Ascending aorta (tissue), 2 donors: ENCODE measurements around the gene NELL1. TPM values are rescaled to one million over a fixed set of nuclear protein-coding genes. Genes with fewer than 3 reads are reported as not detected.

ENCODE experiments used
- DNase-seq, 2 donors: peaks; one replicate each; pipeline ENCODE4 v3.0.0-alpha.2; 2019; ENCODE audit warnings: low spot score in 2 of 2
- H3K27ac ChIP-seq, 2 donors: fragments of 200-600 bp; sonication (generic); one replicate each; pipeline ENCODE4 v1.5.1; 2016 to 2017; ENCODE audit warnings: mild to moderate bottlenecking in 1 of 2
- H3K27me3 ChIP-seq: fragments of 200-600 bp; sonication (generic); one replicate; pipeline ENCODE4 v1.5.1; 2017
- H3K36me3 ChIP-seq, 2 donors: fragments of 200-600 bp; sonication (generic); one replicate each; pipeline ENCODE4 v1.5.1; 2016
- H3K4me1 ChIP-seq, 2 donors: fragments of 200-600 bp; sonication (generic); one replicate each; pipeline ENCODE4 v1.5.1; 2016 to 2017; ENCODE audit warnings: mild to moderate bottlenecking in 1 of 2
- H3K4me3 ChIP-seq, 2 donors: fragments of 200-600 bp; sonication (generic); one replicate each; pipeline ENCODE4 v1.5.1; 2016 to 2017; ENCODE audit warnings: mild to moderate bottlenecking in 1 of 2
- H3K9me3 ChIP-seq, 2 donors: fragments of 200-600 bp; sonication (generic); one replicate each; pipeline ENCODE4 v1.5.1; 2016
- CTCF ChIP-seq, 3 experiments: fragments of 200-600 bp in 2 of 3; fragments of 450-650 bp in 1 of 3; sonication (generic) in 2 of 3; IDR thresholded peaks; one replicate each; pipeline ENCODE4 v1.5.1; 2016 to 2019; ENCODE audit warnings: antibody characterized with exemption in 3 of 3, mild to moderate bottlenecking in 1 of 3, moderate library complexity in 1 of 3
- intact Hi-C: fragments of 100-400 bp; cut with DNase I; formaldehyde crosslinking; loops from one replicate; pipeline ENCODE4 v1.15.1; 2023
- total RNA-seq: library from RNA; depleted of rRNA; stranded (reverse); fragments of >200 nt; gene quantifications from one replicate; pipeline ENCODE4 v1.1.0, GENCODE V29; 2016

The NELL1 gene
- total RNA-seq, 1 donor from 2014 or later = not detected

- Histone ChIP-seq H3K27ac (no peak overlapping the region), H3K36me3 (no peaks in the 10 kb centered on the region), H3K9me3 (no peaks in the 10 kb centered on the region), H3K27me3 (no peaks in the 10 kb centered on the region), H3K4me1 (no peaks in the 10 kb centered on the region), H3K4me3 (no peak overlapping the region)
- DNase-seq = no peak
- intact Hi-C loops = no loop called here
- no peak for TF ChIP-seq CTCF (IDR thresholded peaks at IDR 0.05)
Observed at GRCh38 chr11:21372672-21373071, 703.3 kb downstream of the NELL1 start.

GRCh38 chr11:21374376-21374775 is 705.0 kb downstream of the NELL1 start:
- intact Hi-C loops = no loop called here
- Histone ChIP-seq H3K27me3 (no peaks in the 10 kb centered on the region), H3K4me3 (no peak overlapping the region), H3K27ac (no peak overlapping the region), H3K9me3 (no peaks in the 10 kb centered on the region), H3K4me1 (no peaks in the 10 kb centered on the region), H3K36me3 (no peaks in the 10 kb centered on the region)
- no peak for DNase-seq
- TF ChIP-seq CTCF (IDR thresholded peaks at IDR 0.05) = no peak

- Histone ChIP-seq H3K4me3 (no peak overlapping the region), H3K36me3 (no peaks in the 10 kb centered on the region), H3K27ac (no peak overlapping the region), H3K27me3 (no peaks in the 10 kb centered on the region), H3K4me1 (no peaks in the 10 kb centered on the region), H3K9me3 (no peaks in the 10 kb centered on the region)
- intact Hi-C loops = no loop called here
- no peak for TF ChIP-seq CTCF (IDR thresholded peaks at IDR 0.05)
- no peak for DNase-seq
Observed at GRCh38 chr11:21385669-21386440, 716.5 kb downstream of the NELL1 start.

GRCh38 chr11:21390430-21390829 is 721.0 kb downstream of the NELL1 start:
- TF ChIP-seq CTCF (IDR thresholded peaks at IDR 0.05) = no peak
- DNase-seq = no peak
- intact Hi-C loops = no loop called here
- Histone ChIP-seq H3K27me3 (no peaks in the 10 kb centered on the region), H3K9me3 (no peaks in the 10 kb centered on the region), H3K4me1 (no peaks in the 10 kb centered on the region), H3K27ac (no peak overlapping the region), H3K4me3 (no peak overlapping the region), H3K36me3 (no peaks in the 10 kb centered on the region)

- Histone ChIP-seq H3K36me3 (no peaks in the 10 kb centered on the region), H3K4me3 (no peak overlapping the region), H3K9me3 (no peaks in the 10 kb centered on the region), H3K27ac (no peak overlapping the region), H3K4me1 (no peaks in the 10 kb centered on the region), H3K27me3 (no peaks in the 10 kb centered on the region)
- DNase-seq = no peak
- intact Hi-C loops = no loop called here
- TF ChIP-seq CTCF (IDR thresholded peaks at IDR 0.05) = no peak
Observed at GRCh38 chr11:21396342-21397008, 727.1 kb downstream of the NELL1 start.
